PC-9 (cell line): ENCODE measurements around the gene DMBT1.

Experiments
- CTCF ChIP-seq: fragments of 200-600 bp; sonication (generic); conservative IDR thresholded peaks from 2 replicates; pipeline ENCODE4 v1.6.1; 2017; ENCODE audit warnings: mixed run types, antibody characterized with exemption, mild to moderate bottlenecking, moderate library complexity
- EZH2 ChIP-seq: fragments of 200-600 bp; sonication (generic); IDR thresholded peaks from 2 replicates; pipeline ENCODE4 v1.8.0; 2017; ENCODE audit warnings: antibody characterized with exemption, low read depth

- no peak for TF ChIP-seq CTCF
- no peak for TF ChIP-seq EZH2
Observed at GRCh38 chr10:122630526-122630925, 70.0 kb downstream of the DMBT1 start.
